H9 (cell line): ENCODE results near the gene PRKCB. TPM values are rescaled to one million over a fixed set of nuclear protein-coding genes. Genes with fewer than 3 reads are reported as not detected.

Experiments used
- DNase-seq: peaks from one replicate; pipeline ENCODE4 v3.0.0-alpha.2; 2017
- H2AFZ ChIP-seq: one replicate; pipeline ENCODE4 v1.6.1; 2013; ENCODE audit warnings: mild to moderate bottlenecking, low read length, control low read depth, moderate library complexity
- H2AK5ac ChIP-seq: 2 replicates; pipeline ENCODE4 v1.6.1; 2013; ENCODE audit warnings: low read length, control low read depth, mixed read lengths; ENCODE audit not compliant: insufficient read length
- H2BK120ac ChIP-seq: one replicate; pipeline ENCODE4 v1.6.1; 2013; ENCODE audit warnings: low read depth, mild to moderate bottlenecking, low read length, control low read depth, inconsistent platforms; ENCODE audit not compliant: poor library complexity, severe bottlenecking
- H2BK12ac ChIP-seq: 2 replicates; pipeline ENCODE4 v1.6.1; 2013; ENCODE audit warnings: low read length, control low read depth, mixed read lengths, low read depth; ENCODE audit not compliant: insufficient read length
- H2BK15ac ChIP-seq: 2 replicates; pipeline ENCODE4 v1.6.1; 2013; ENCODE audit warnings: low read depth, low read length, control low read depth
- H2BK20ac ChIP-seq: one replicate; pipeline ENCODE4 v1.6.1; 2013; ENCODE audit warnings: low read depth, mild to moderate bottlenecking, low read length, control low read depth, inconsistent platforms; ENCODE audit not compliant: poor library complexity, severe bottlenecking
- H2BK5ac ChIP-seq: 2 replicates; pipeline ENCODE4 v1.6.1; 2013; ENCODE audit warnings: low read length, control low read depth, mixed read lengths; ENCODE audit not compliant: insufficient read length
- H3K14ac ChIP-seq: 2 replicates; pipeline ENCODE4 v1.6.1; 2013; ENCODE audit warnings: low read length, control low read depth; ENCODE audit not compliant: insufficient read depth
- H3K18ac ChIP-seq: 2 replicates; pipeline ENCODE4 v1.6.1; 2013; ENCODE audit warnings: low read depth, mild to moderate bottlenecking, mixed read lengths, low read length, control low read depth; ENCODE audit not compliant: insufficient read length
- H3K23ac ChIP-seq: 2 replicates; pipeline ENCODE4 v1.6.1; 2013; ENCODE audit warnings: low read length, control low read depth, mixed read lengths, low read depth; ENCODE audit not compliant: insufficient read length
- H3K23me2 ChIP-seq: 2 replicates; pipeline ENCODE4 v1.6.1; 2013; ENCODE audit warnings: low read depth, mild to moderate bottlenecking, mixed read lengths, low read length, control low read depth; ENCODE audit not compliant: insufficient read length, poor library complexity, severe bottlenecking
- H3K27ac ChIP-seq: 2 replicates; pipeline ENCODE4 v1.5.1; 2013; ENCODE audit warnings: low read length, control low read depth, mixed read lengths, low read depth; ENCODE audit not compliant: insufficient read length
- H3K27me3 ChIP-seq: 2 replicates; pipeline ENCODE4 v1.6.1; 2013; ENCODE audit warnings: low read length, control low read depth, inconsistent platforms; ENCODE audit not compliant: insufficient read depth
- H3K4ac ChIP-seq: 2 replicates; pipeline ENCODE4 v1.6.1; 2013; ENCODE audit warnings: low read depth, mild to moderate bottlenecking, control low read depth, inconsistent platforms, low read length, moderate library complexity
- H3K4me1 ChIP-seq: 2 replicates; pipeline ENCODE4 v1.6.1; 2013; ENCODE audit warnings: low read length, control low read depth, inconsistent platforms; ENCODE audit not compliant: insufficient read depth
- H3K4me2 ChIP-seq: 2 replicates; pipeline ENCODE4 v1.6.1; 2013; ENCODE audit warnings: low read length, control low read depth, mixed read lengths; ENCODE audit not compliant: insufficient read length, insufficient read depth
- H3K56ac ChIP-seq: 2 replicates; pipeline ENCODE4 v1.6.1; 2013; ENCODE audit warnings: low read depth, mild to moderate bottlenecking, mixed read lengths, low read length, control low read depth; ENCODE audit not compliant: insufficient read length
- H3K79me1 ChIP-seq: 2 replicates; pipeline ENCODE4 v1.6.1; 2013; ENCODE audit warnings: low read depth, mild to moderate bottlenecking, moderate library complexity, low read length, control low read depth, inconsistent platforms; ENCODE audit not compliant: insufficient read depth, poor library complexity, severe bottlenecking
- H3K79me2 ChIP-seq: 2 replicates; pipeline ENCODE4 v1.6.1; 2013; ENCODE audit warnings: low read length, control low read depth, inconsistent platforms; ENCODE audit not compliant: insufficient read depth
- H3K9ac ChIP-seq: 2 replicates; pipeline ENCODE4 v1.6.1; 2013; ENCODE audit warnings: low read length, control low read depth, mixed read lengths; ENCODE audit not compliant: insufficient read length; ENCODE audit errors: extremely low read depth
- H3K9me3 ChIP-seq: one replicate; pipeline ENCODE4 v1.6.1; 2013; ENCODE audit warnings: low read depth, low read length, inconsistent platforms; ENCODE audit not compliant: control insufficient read depth
- H3T11ph ChIP-seq: one replicate; pipeline ENCODE4 v1.6.1; 2013; ENCODE audit warnings: mild to moderate bottlenecking, low read length, control low read depth, inconsistent platforms
- H4K20me1 ChIP-seq: one replicate; pipeline ENCODE4 v1.6.1; 2013; ENCODE audit not compliant: control insufficient read depth, insufficient read length, insufficient read depth
- H4K5ac ChIP-seq: 2 replicates; pipeline ENCODE4 v1.6.1; 2013; ENCODE audit warnings: low read depth, mild to moderate bottlenecking, mixed read lengths, low read length, control low read depth; ENCODE audit not compliant: insufficient read length
- H4K8ac ChIP-seq: replicated peaks from 2 replicates; pipeline ENCODE4 v1.6.1; 2013; ENCODE audit warnings: low read length, control low read depth, mixed read lengths, low read depth; ENCODE audit not compliant: insufficient read length
- H4K91ac ChIP-seq: 2 replicates; pipeline ENCODE4 v1.6.1; 2013; ENCODE audit warnings: low read depth, mild to moderate bottlenecking, moderate library complexity, mixed read lengths, low read length, control low read depth; ENCODE audit not compliant: insufficient read length
- H3K27ac Mint-ChIP-seq, 3 experiments: 2 replicates in 2 of 3; 3 replicates in 1 of 3; pipeline ENCODE4 v1.8.0; 2020 to 2021; ENCODE audit warnings: mixed read lengths in 3 of 3, mild to moderate bottlenecking in 1 of 3, moderate library complexity in 1 of 3
- H3K27me3 Mint-ChIP-seq: 2 replicates; pipeline ENCODE4 v1.8.0; 2021; ENCODE audit warnings: low read depth, mild to moderate bottlenecking, moderate library complexity, mixed read lengths
- H3K36me3 Mint-ChIP-seq, 3 experiments: 2 replicates in 2 of 3; 3 replicates in 1 of 3; pipeline ENCODE4 v1.8.0; 2020 to 2021; ENCODE audit warnings: low read depth in 3 of 3, mixed read lengths in 3 of 3; ENCODE audit not compliant: insufficient read depth in 1 of 3
- H3K4me1 Mint-ChIP-seq, 2 experiments: 2 replicates each; pipeline ENCODE4 v1.8.0; 2020; ENCODE audit warnings: mixed read lengths in 2 of 2
- H3K4me3 Mint-ChIP-seq, 2 experiments: 2 replicates in 1 of 2; 3 replicates in 1 of 2; pipeline ENCODE4 v1.8.0; 2020 to 2021; ENCODE audit warnings: mild to moderate bottlenecking in 2 of 2, mixed read lengths in 2 of 2, moderate library complexity in 1 of 2
- H3K9me3 Mint-ChIP-seq, 2 experiments: 2 replicates in 1 of 2; 3 replicates in 1 of 2; pipeline ENCODE4 v1.8.0; 2020; ENCODE audit warnings: mild to moderate bottlenecking in 2 of 2, mixed read lengths in 2 of 2, moderate library complexity in 1 of 2
- WGBS: extraction: QIAGEN DNeasy Blood & Tissue Kit; methylation state at CpG from one replicate; pipeline ENCODE4 v1.1.7; 2013; ENCODE audit warnings: missing lambda C conversion rate, low lambda C conversion rate, mixed read lengths; ENCODE audit not compliant: insufficient read length; ENCODE audit errors: extremely low coverage; 5-methylcytosine and 5-hydroxymethylcytosine counted together
- total RNA-seq: library from RNA; stranded (reverse); gene quantifications from 2 replicates; pipeline ENCODE4 v1.2.1, GENCODE V29; 2021
- TF ChIP-seq, protein P1 (sequence below): fragments of 200-600 bp; sonication (generic); conservative IDR thresholded peaks from 3 replicates; pipeline ENCODE4 v1.8.0; 2021; ENCODE audit warnings: antibody characterized with exemption, mild to moderate bottlenecking

The PRKCB gene
- total RNA-seq, 1 experiment from 2014 or later: 7.0 TPM

DNA sequence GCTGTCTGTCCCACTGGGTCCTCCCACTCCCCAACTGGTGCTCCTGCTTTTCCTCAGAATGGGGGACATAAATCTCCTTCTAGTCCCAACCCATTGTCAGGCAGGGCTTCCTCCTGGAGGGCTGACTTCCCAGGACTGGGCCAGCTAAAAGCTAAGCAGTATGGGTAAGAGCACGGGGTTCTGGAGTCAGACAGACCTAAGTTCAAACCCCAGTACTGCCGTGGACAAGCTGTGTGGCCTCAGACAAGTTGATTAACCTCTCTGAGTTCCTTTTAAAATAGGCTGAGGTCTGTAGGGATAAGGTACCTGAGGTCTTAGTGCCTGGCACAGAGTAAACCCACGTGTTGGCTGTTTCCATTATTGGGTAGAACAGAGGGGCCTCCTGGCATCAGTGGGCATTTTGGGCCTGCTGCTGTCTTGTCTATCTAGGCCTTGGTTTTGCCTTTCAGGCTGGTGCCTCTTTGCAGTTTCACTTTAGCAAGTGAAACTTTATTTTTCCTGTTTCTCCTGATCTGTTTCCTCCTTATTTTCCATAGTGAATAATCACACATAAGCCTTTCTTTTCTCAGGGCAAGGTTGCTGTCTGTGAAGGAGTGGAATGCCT, 114.6 kb downstream of the PRKCB start:
- no peak overlapping the region for H2AK5ac ChIP-seq
- peaks cover 23 to 30% of the 10 kb centered on the region in 2 experiments for H3K4me1 Mint-ChIP-seq
- H3K36me3 Mint-ChIP-seq: no peaks in the 10 kb centered on the region; a peak in 1 of 7 replicates
- no peaks in the 10 kb centered on the region for H3K9me3 ChIP-seq
- no peak for DNase-seq
- no CpG with 5 or more reads among the region's 3 CpGs for WGBS
- no peak overlapping the region for H2BK120ac ChIP-seq
- no peak overlapping the region for H3K27ac ChIP-seq
- no peak overlapping the region for H3K18ac ChIP-seq
- no peaks in the 10 kb centered on the region for H3K79me1 ChIP-seq
- H3K9ac ChIP-seq: no peak overlapping the region
- no peak overlapping the region; a peak in 2 of 7 replicates for H3K27ac Mint-ChIP-seq
- H3K27me3 Mint-ChIP-seq: peaks cover 18% of the 10 kb centered on the region
- peaks cover 15% of the 10 kb centered on the region; the same call in 1 of the 2 replicates for H3K4me1 ChIP-seq
- no peak overlapping the region for H4K91ac ChIP-seq
- H4K5ac ChIP-seq: no peak overlapping the region
- H3K56ac ChIP-seq: no peak overlapping the region
- H3K14ac ChIP-seq: no peak overlapping the region
- H4K20me1 ChIP-seq: no peaks in the 10 kb centered on the region
- no peak overlapping the region for H3K4me2 ChIP-seq
- H3K23me2 ChIP-seq: no peaks in the 10 kb centered on the region
- H2BK5ac ChIP-seq: no peak overlapping the region
- no peak overlapping the region for H3K23ac ChIP-seq
- H3K27me3 ChIP-seq: no peaks in the 10 kb centered on the region
- H3K9me3 Mint-ChIP-seq: no peaks in the 10 kb centered on the region
- no peak overlapping the region for H2BK12ac ChIP-seq
- no peak overlapping the region for H3K4me3 Mint-ChIP-seq
- H2AFZ ChIP-seq: no peak overlapping the region
- no peak overlapping the region for H3K4ac ChIP-seq
- no peak overlapping the region for H2BK15ac ChIP-seq
- no peak overlapping the region for H3T11ph ChIP-seq
- no peak overlapping the region for H2BK20ac ChIP-seq
- H3K79me2 ChIP-seq: no peaks in the 10 kb centered on the region
- TF ChIP-seq, protein P1, sequence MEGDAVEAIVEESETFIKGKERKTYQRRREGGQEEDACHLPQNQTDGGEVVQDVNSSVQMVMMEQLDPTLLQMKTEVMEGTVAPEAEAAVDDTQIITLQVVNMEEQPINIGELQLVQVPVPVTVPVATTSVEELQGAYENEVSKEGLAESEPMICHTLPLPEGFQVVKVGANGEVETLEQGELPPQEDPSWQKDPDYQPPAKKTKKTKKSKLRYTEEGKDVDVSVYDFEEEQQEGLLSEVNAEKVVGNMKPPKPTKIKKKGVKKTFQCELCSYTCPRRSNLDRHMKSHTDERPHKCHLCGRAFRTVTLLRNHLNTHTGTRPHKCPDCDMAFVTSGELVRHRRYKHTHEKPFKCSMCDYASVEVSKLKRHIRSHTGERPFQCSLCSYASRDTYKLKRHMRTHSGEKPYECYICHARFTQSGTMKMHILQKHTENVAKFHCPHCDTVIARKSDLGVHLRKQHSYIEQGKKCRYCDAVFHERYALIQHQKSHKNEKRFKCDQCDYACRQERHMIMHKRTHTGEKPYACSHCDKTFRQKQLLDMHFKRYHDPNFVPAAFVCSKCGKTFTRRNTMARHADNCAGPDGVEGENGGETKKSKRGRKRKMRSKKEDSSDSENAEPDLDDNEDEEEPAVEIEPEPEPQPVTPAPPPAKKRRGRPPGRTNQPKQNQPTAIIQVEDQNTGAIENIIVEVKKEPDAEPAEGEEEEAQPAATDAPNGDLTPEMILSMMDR: no peak
- no peak overlapping the region for H4K8ac ChIP-seq
